Osteocyte (in vitro differentiated cells): ENCODE measurements around the gene ZDHHC6. TPM values are rescaled to one million over a fixed set of nuclear protein-coding genes. Genes with fewer than 3 reads are reported as not detected.

Experiments
- DNase-seq: peaks from one replicate; pipeline ENCODE4 v3.0.0; 2021; ENCODE audit warnings: mixed read lengths; ENCODE audit not compliant: unreplicated experiment; ENCODE audit errors: extremely low spot score
- H3K27ac Mint-ChIP-seq: one replicate; pipeline ENCODE4 v1.8.0; 2021; ENCODE audit warnings: mild to moderate bottlenecking, mixed read lengths; ENCODE audit not compliant: unreplicated experiment
- H3K27me3 Mint-ChIP-seq: one replicate; pipeline ENCODE4 v1.8.0; 2021; ENCODE audit warnings: mixed read lengths; ENCODE audit not compliant: unreplicated experiment
- H3K36me3 Mint-ChIP-seq: one replicate; pipeline ENCODE4 v1.8.0; 2021; ENCODE audit warnings: mixed read lengths; ENCODE audit not compliant: unreplicated experiment
- H3K4me1 Mint-ChIP-seq: one replicate; pipeline ENCODE4 v1.8.0; 2021; ENCODE audit warnings: mixed read lengths; ENCODE audit not compliant: unreplicated experiment
- H3K4me3 Mint-ChIP-seq: one replicate; pipeline ENCODE4 v1.8.0; 2021; ENCODE audit warnings: mild to moderate bottlenecking, moderate library complexity, mixed read lengths; ENCODE audit not compliant: unreplicated experiment
- H3K9me3 Mint-ChIP-seq: one replicate; pipeline ENCODE4 v1.8.0; 2021; ENCODE audit warnings: mixed read lengths; ENCODE audit not compliant: unreplicated experiment
- CTCF ChIP-seq: fragments of 200-600 bp; sonication (generic); IDR thresholded peaks from 2 replicates; pipeline ENCODE4 v1.5.0; 2021; ENCODE audit warnings: antibody characterized with exemption, mild to moderate bottlenecking, moderate library complexity
- total RNA-seq: library from RNA; stranded (reverse); gene quantifications from 2 replicates; pipeline ENCODE4 v1.2.1, GENCODE V29; 2021

Gene ZDHHC6
- total RNA-seq, 1 donor from 2014 or later: 28.5 TPM

GRCh38 chr10:112456533-112456932, 9.8 kb upstream of the ZDHHC6 start:
- H3K27ac Mint-ChIP-seq: no peak overlapping the region
- H3K27me3 Mint-ChIP-seq: no peaks in the 10 kb centered on the region
- no peak overlapping the region for H3K4me3 Mint-ChIP-seq
- no peak for DNase-seq
- no peaks in the 10 kb centered on the region for H3K4me1 Mint-ChIP-seq
- H3K9me3 Mint-ChIP-seq: no peaks in the 10 kb centered on the region
- peaks cover 5% of the 10 kb centered on the region for H3K36me3 Mint-ChIP-seq
- no peak for TF ChIP-seq CTCF

GRCh38 chr10:112454910-112455779, 8.4 kb upstream of the ZDHHC6 start:
- TF ChIP-seq CTCF: no peak
- Mint-ChIP-seq H3K27ac (no peak overlapping the region), H3K36me3 (no peaks in the 10 kb centered on the region), H3K27me3 (no peaks in the 10 kb centered on the region), H3K4me1 (no peaks in the 10 kb centered on the region), H3K4me3 (no peak overlapping the region), H3K9me3 (no peaks in the 10 kb centered on the region)
- DNase-seq: no peak

GRCh38 chr10:112448888-112449287, 2.2 kb upstream of the ZDHHC6 start:
- H3K27me3 Mint-ChIP-seq: no peaks in the 10 kb centered on the region
- TF ChIP-seq CTCF: no peak
- H3K4me1 Mint-ChIP-seq: peaks cover 29% of the 10 kb centered on the region
- H3K9me3 Mint-ChIP-seq: no peaks in the 10 kb centered on the region
- no peak for DNase-seq
- H3K36me3 Mint-ChIP-seq: no peaks in the 10 kb centered on the region
- peak overlapping the region; percentile 87 for H3K4me3 Mint-ChIP-seq
- H3K27ac Mint-ChIP-seq: no peak overlapping the region

GRCh38 chr10:112447620-112447928, 860 bp upstream of the ZDHHC6 start:
- no peak for DNase-seq
- Mint-ChIP-seq H3K27ac (peak overlapping the region; percentile 97), H3K27me3 (no peaks in the 10 kb centered on the region), H3K36me3 (no peaks in the 10 kb centered on the region), H3K4me1 (peaks cover 29% of the 10 kb centered on the region), H3K9me3 (no peaks in the 10 kb centered on the region), H3K4me3 (peak overlapping the region; percentile 87)
- TF ChIP-seq CTCF: no peak

- TF ChIP-seq CTCF: no peak
- no peak for DNase-seq
- Mint-ChIP-seq H3K27me3 (no peaks in the 10 kb centered on the region), H3K4me3 (peak overlapping the region; percentile 87), H3K9me3 (no peaks in the 10 kb centered on the region), H3K27ac (peak overlapping the region; percentile 97), H3K4me1 (peaks cover 29% of the 10 kb centered on the region), H3K36me3 (peaks cover 8% of the 10 kb centered on the region)
Observed at GRCh38 chr10:112446055-112446854, 459 bp downstream of the ZDHHC6 start.
